Testis (tissue), 3 donors: ENCODE data around the gene CORO2B. TPM values are rescaled to one million over a fixed set of nuclear protein-coding genes. Genes with fewer than 3 reads are reported as not detected.

ENCODE experiments used
- DNase-seq: peaks from one replicate; pipeline ENCODE4 v3.0.0-alpha.2; 2019
- H3K27ac ChIP-seq, 2 donors: fragments of 200-600 bp; sonication (generic); one replicate each; pipeline ENCODE4 v1.5.1; 2019
- H3K27me3 ChIP-seq: fragments of 200-600 bp; sonication (generic); one replicate; pipeline ENCODE4 v1.5.1; 2019
- H3K36me3 ChIP-seq: fragments of 200-600 bp; sonication (generic); one replicate; pipeline ENCODE4 v1.5.1; 2017; ENCODE audit warnings: low read depth; ENCODE audit errors: missing control alignments
- H3K4me1 ChIP-seq: fragments of 200-600 bp; sonication (generic); one replicate; pipeline ENCODE4 v1.5.1; 2019
- H3K4me3 ChIP-seq, 2 donors: fragments of 200-600 bp; sonication (generic); one replicate each; pipeline ENCODE4 v1.5.1; 2017 to 2019
- H3K9me3 ChIP-seq: fragments of 200-600 bp; sonication (generic); one replicate; pipeline ENCODE4 v1.5.1; 2017
- CTCF ChIP-seq, 3 experiments: fragments of 450-650 bp in 2 of 3; fragments of 200-600 bp in 1 of 3; sonication (generic) in 1 of 3; IDR thresholded peaks; one replicate each; pipeline ENCODE4 v1.5.1; 2016 to 2019; ENCODE audit warnings: antibody characterized with exemption in 3 of 3, mild to moderate bottlenecking in 2 of 3, moderate library complexity in 1 of 3
- POLR2A ChIP-seq: fragments of 450-650 bp; IDR thresholded peaks from one replicate; pipeline ENCODE4 v1.6.1; 2017; ENCODE audit warnings: antibody characterized with exemption, mild to moderate bottlenecking, moderate library complexity
- WGBS, 2 donors: methylation state at CpG; one replicate each; pipeline ENCODE4 v1.1.5; 2018; 5-methylcytosine and 5-hydroxymethylcytosine counted together
- intact Hi-C: fragments of 100-400 bp; cut with DNase I; formaldehyde crosslinking; loops from one replicate; pipeline ENCODE4 v1.15.1; 2023; ENCODE audit warnings: low total_unique reads
- polyA plus RNA-seq: library from polyadenylated mRNA; stranded (reverse); fragments of 350-450 nt; fragmentation: Illumina TruSeq; extraction: RNeasy Lipid Tissue Mini Kit (QIAGEN cat#74804); gene quantifications from one replicate; pipeline ENCODE4 v1.2.3, GENCODE V29; 2014; ENCODE audit warnings: low read depth, low replicate concordance; ENCODE audit not compliant: insufficient read depth
- total RNA-seq, 2 donors: library from RNA; depleted of rRNA; stranded (reverse); fragments of >200 nt; gene quantifications; one replicate each; pipeline ENCODE4 v1.2.3, GENCODE V29; 2016

CORO2B gene
- total and polyA plus RNA-seq, 3 donors from 2014 or later: 1.4 to 4.3 (median 2.2) TPM

- Histone ChIP-seq H3K4me3 (no peak overlapping the region), H3K27me3 (no peaks in the 10 kb centered on the region), H3K9me3 (no peaks in the 10 kb centered on the region), H3K4me1 (peaks cover 5% of the 10 kb centered on the region), H3K36me3 (no peaks in the 10 kb centered on the region), H3K27ac (no peak overlapping the region)
- 84 to 85% methylated on average over 4 of the region's 4 CpGs for WGBS, 2 donors
- TF ChIP-seq CTCF (IDR thresholded peaks at IDR 0.05): no peak
- TF ChIP-seq POLR2A: no peak
- DNase-seq: no peak
- intact Hi-C loops: no loop called here
These were observed 9.1 kb downstream of the CORO2B start for GRCh38 chr15:68587769-68588385.

- TF ChIP-seq CTCF (IDR thresholded peaks at IDR 0.05): no peak
- no peak for TF ChIP-seq POLR2A
- no peaks in the 10 kb centered on the region for H3K36me3 ChIP-seq
- intact Hi-C loops: no loop called here
- WGBS, 2 donors: 76 to 88% methylated on average over 2 of the region's 2 CpGs
- H3K9me3 ChIP-seq: no peaks in the 10 kb centered on the region
- H3K27me3 ChIP-seq: no peaks in the 10 kb centered on the region
- DNase-seq: no peak
- H3K4me1 ChIP-seq: peaks cover 5% of the 10 kb centered on the region
- no peak overlapping the region for H3K27ac ChIP-seq
- H3K4me3 ChIP-seq: no peak overlapping the region
These were observed 10.3 kb downstream of the CORO2B start for GRCh38 chr15:68589053-68589452.

- H3K27ac ChIP-seq: no peak overlapping the region
- no peak overlapping the region for H3K4me3 ChIP-seq
- intact Hi-C loops: no loop called here
- peaks cover 5% of the 10 kb centered on the region for H3K4me1 ChIP-seq
- no peak for TF ChIP-seq CTCF (IDR thresholded peaks at IDR 0.05)
- TF ChIP-seq POLR2A: no peak
- H3K27me3 ChIP-seq: no peaks in the 10 kb centered on the region
- no peaks in the 10 kb centered on the region for H3K36me3 ChIP-seq
- no peak for DNase-seq
- 87 to 89% methylated on average over 12 to 15 of the region's 15 CpGs for WGBS, 2 donors
- H3K9me3 ChIP-seq: no peaks in the 10 kb centered on the region
These were observed 11.3 kb downstream of the CORO2B start for GRCh38 chr15:68589783-68590710.

DNA sequence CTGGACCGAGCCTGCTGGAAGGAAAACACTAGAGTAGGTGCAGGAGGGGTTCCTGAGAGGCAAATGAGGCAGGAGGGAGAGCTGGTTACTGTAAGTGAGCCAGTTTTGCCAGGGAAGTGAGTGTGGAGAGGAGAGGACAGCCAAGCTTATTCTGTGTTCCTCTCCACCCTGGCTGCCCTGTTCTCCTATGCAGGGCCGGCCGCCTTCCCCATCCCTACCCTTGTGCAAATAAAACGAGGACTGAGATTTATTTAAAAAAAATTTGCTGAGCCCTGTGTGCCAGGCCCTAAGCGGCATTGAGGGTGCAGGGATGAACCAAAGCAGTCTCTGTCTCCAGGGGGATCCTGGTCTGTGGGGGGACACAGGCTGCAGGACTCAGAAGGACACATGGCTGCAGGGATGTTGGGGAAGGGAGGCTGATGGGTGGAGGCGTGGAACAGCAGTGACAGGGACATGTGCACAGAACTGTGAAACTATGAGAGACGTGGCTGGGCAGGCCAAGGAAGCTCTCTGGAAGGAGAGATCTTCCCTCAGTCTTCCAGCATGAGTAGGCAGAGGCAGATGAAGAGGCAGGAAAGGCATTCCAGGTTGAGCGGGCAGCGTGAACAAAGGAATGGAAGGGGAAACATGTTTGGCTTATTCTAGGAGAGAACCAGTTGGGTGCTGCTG is 12.1 kb downstream of the CORO2B start:
- H3K36me3 ChIP-seq: no peaks in the 10 kb centered on the region
- TF ChIP-seq POLR2A (no peak), CTCF (IDR thresholded peaks at IDR 0.05) (no peak)
- DNase-seq: no peak
- 90 to 96% methylated on average over 9 of the region's 9 CpGs for WGBS, 2 donors
- H3K27ac ChIP-seq: no peak overlapping the region
- no peaks in the 10 kb centered on the region for H3K27me3 ChIP-seq
- peaks cover 5% of the 10 kb centered on the region for H3K4me1 ChIP-seq
- intact Hi-C loops: no loop called here
- no peak overlapping the region for H3K4me3 ChIP-seq
- H3K9me3 ChIP-seq: no peaks in the 10 kb centered on the region
